Smooth muscle cell (in vitro differentiated cells): Measurements from ENCODE around the gene KCNQ4. TPM values are rescaled to one million over a fixed set of nuclear protein-coding genes. Genes with fewer than 3 reads are reported as not detected.
A peak's percentile ranks its signal among the peaks of the same experiment; 100 is the strongest.

Source experiments
- DNase-seq: peaks from one replicate; lab custom pipeline; 2025; ENCODE audit not compliant: unreplicated experiment; lab: John Stamatoyannopoulos, UW
- H2AFZ ChIP-seq: fragments of 200-600 bp; sonication (generic); 2 replicates; pipeline ENCODE4 v1.6.0; 2016; ENCODE audit warnings: antibody characterized with exemption, low read depth, mild to moderate bottlenecking
- H3F3A ChIP-seq: fragments of 200-600 bp; sonication (generic); 2 replicates; pipeline ENCODE4 v1.6.0; 2017; ENCODE audit warnings: antibody characterized with exemption, low read depth
- H3K27ac ChIP-seq: fragments of 200-600 bp; sonication (generic); 2 replicates; pipeline ENCODE4 v1.5.1; 2016; ENCODE audit warnings: low read depth, mild to moderate bottlenecking
- H3K27me3 ChIP-seq: fragments of 200-600 bp; sonication (generic); 2 replicates; pipeline ENCODE4 v1.6.1; 2016; ENCODE audit warnings: low read depth, mild to moderate bottlenecking
- H3K36me3 ChIP-seq: fragments of 200-600 bp; sonication (generic); 2 replicates; pipeline ENCODE4 v1.5.1; 2016; ENCODE audit warnings: low read depth
- H3K4me1 ChIP-seq: fragments of 200-600 bp; sonication (generic); 2 replicates; pipeline ENCODE4 v1.5.1; 2016; ENCODE audit warnings: low read depth
- H3K4me2 ChIP-seq: fragments of 200-600 bp; sonication (generic); 2 replicates; pipeline ENCODE4 v1.6.0; 2016; ENCODE audit warnings: mild to moderate bottlenecking
- H3K4me3 ChIP-seq: fragments of 200-600 bp; sonication (generic); 2 replicates; pipeline ENCODE4 v1.5.1; 2016; ENCODE audit warnings: mild to moderate bottlenecking
- H3K79me2 ChIP-seq: fragments of 200-600 bp; sonication (generic); 2 replicates; pipeline ENCODE4 v1.6.0; 2016; ENCODE audit warnings: low read depth, mild to moderate bottlenecking
- H3K9ac ChIP-seq: fragments of 200-600 bp; sonication (generic); 2 replicates; pipeline ENCODE4 v1.6.0; 2016; ENCODE audit warnings: low read depth
- H3K9me3 ChIP-seq: fragments of 200-600 bp; sonication (generic); replicated peaks from 2 replicates; pipeline ENCODE4 v1.5.1; 2016; ENCODE audit warnings: low read depth
- H4K20me1 ChIP-seq: fragments of 200-600 bp; sonication (generic); 2 replicates; pipeline ENCODE4 v1.6.0; 2016; ENCODE audit warnings: low read depth
- WGBS: methylation state at CpG from one replicate; pipeline ENCODE4 v1.1.7; 2016; ENCODE audit warnings: low lambda C conversion rate; 5-methylcytosine and 5-hydroxymethylcytosine counted together
- polyA plus RNA-seq: library from polyadenylated mRNA; unstranded; fragments of >200 nt; fragmentation: Nextera tagmentation; extraction: Ambion mirVana; gene quantifications from 2 replicates; pipeline ENCODE4 v1.2.1, GENCODE V29; 2016
- total RNA-seq: library from RNA; depleted of rRNA; stranded (reverse); fragments of >200 nt; gene quantifications from 2 replicates; pipeline ENCODE4 v1.2.3, GENCODE V29; 2014
- TF ChIP-seq, protein P1 (sequence below): fragments of 200-600 bp; sonication (generic); IDR thresholded peaks from 2 replicates; pipeline ENCODE4 v1.5.1; 2017; ENCODE audit warnings: borderline replicate concordance, mild to moderate bottlenecking, antibody characterized with exemption; ENCODE audit not compliant: insufficient read depth, poor library complexity, severe bottlenecking

Gene KCNQ4
- total and polyA plus RNA-seq, 2 experiments from 2014 or later, result 0.06 TPM; not detected in 1

DNA sequence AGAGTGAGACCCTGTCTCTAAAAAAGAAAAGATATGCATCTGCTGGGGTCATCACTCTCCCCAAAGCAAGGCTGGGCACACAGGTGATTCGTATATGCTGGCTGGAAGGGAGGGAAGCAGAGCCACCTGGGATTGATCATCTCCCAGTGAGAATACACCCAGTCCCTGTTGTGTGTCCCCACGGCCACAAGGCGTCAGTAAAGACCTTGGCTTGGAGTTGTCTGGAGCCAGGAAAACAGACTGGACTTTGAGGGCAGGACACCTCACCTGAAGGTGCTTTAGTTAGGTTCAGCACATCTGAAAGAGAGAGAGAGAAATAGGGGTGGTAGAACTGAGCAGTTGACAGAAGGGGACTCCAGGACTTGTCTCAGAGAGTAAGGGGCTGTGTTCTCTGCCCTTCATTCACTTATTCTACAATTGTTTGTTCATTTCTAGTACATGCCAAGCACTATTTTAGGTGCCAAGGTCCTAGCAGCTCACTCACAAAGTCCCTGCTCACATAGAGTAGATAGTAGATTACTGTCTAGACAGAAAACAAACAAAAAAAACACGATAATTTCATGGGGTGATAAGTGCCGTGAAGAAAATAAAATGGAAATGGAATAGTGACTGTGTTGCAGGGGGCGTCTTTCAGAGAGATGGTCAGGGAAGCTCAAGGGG is 65.1 kb downstream of the KCNQ4 start:
- Histone ChIP-seq H3K4me2 (no peak overlapping the region), H4K20me1 (no peaks in the 10 kb centered on the region), H3K4me3 (no peak overlapping the region), H3K36me3 (no peaks in the 10 kb centered on the region), H3K9me3 (no peaks in the 10 kb centered on the region), H3K27ac (no peak overlapping the region), H3K9ac (no peak overlapping the region), H3K27me3 (no peaks in the 10 kb centered on the region), H2AFZ (no peak overlapping the region), H3K79me2 (no peaks in the 10 kb centered on the region), H3K4me1 (no peaks in the 10 kb centered on the region), H3F3A (no peaks in the 10 kb centered on the region)
- WGBS, result 43% methylated on average over 6 of the region's 6 CpGs
- no peak for DNase-seq
- TF ChIP-seq, protein P1, sequence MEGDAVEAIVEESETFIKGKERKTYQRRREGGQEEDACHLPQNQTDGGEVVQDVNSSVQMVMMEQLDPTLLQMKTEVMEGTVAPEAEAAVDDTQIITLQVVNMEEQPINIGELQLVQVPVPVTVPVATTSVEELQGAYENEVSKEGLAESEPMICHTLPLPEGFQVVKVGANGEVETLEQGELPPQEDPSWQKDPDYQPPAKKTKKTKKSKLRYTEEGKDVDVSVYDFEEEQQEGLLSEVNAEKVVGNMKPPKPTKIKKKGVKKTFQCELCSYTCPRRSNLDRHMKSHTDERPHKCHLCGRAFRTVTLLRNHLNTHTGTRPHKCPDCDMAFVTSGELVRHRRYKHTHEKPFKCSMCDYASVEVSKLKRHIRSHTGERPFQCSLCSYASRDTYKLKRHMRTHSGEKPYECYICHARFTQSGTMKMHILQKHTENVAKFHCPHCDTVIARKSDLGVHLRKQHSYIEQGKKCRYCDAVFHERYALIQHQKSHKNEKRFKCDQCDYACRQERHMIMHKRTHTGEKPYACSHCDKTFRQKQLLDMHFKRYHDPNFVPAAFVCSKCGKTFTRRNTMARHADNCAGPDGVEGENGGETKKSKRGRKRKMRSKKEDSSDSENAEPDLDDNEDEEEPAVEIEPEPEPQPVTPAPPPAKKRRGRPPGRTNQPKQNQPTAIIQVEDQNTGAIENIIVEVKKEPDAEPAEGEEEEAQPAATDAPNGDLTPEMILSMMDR, result peak; percentile 87

DNA sequence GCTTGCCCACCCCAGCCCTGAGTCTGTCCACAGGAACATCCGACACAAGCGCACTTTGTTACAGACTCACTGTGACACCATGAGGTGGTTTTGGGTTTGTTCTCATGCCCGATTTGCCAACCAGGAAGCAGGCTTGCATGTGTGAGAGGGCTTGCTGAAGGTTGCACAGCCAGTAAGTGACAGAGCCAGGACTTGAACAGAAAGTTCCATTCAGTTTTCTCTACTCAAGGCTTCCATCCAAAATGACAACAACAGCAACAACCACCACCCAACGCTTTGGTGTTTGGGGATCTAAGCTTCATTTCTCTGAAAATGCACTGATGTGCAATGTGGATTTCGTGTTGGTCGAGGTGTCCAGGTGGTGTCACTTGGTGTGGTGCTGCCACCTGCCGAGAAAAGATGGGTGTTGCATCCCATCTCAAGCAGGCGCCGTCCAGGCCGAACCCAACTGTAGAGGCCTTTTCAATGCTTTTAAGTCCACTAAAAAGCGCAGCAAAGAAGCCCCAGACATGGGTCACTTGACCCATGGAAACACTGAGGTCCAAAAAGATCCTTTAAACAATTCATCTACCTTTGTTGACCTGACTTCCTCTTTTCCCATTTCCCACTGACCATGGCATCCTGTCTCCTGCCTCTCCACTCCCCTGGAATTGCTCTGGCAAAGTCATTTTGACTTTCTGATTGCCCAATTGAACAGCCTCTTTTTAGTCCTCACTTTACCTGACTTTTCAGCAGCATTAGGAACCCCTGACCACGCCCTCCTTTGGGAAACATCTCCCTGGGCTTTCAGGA is 66.4 kb downstream of the KCNQ4 start:
- Histone ChIP-seq H3K79me2 (no peaks in the 10 kb centered on the region), H3K9me3 (no peaks in the 10 kb centered on the region), H3K4me3 (no peak overlapping the region), H2AFZ (no peak overlapping the region), H3K4me1 (no peaks in the 10 kb centered on the region), H3K27me3 (no peaks in the 10 kb centered on the region), H3K4me2 (no peak overlapping the region), H3K36me3 (no peaks in the 10 kb centered on the region), H4K20me1 (no peaks in the 10 kb centered on the region), H3K9ac (no peak overlapping the region), H3F3A (no peaks in the 10 kb centered on the region), H3K27ac (no peak overlapping the region)
- 23% methylated on average over 11 of the region's 12 CpGs for WGBS
- peak; percentile 19 for DNase-seq
- TF ChIP-seq, protein P1, result peak; percentile 85

DNA sequence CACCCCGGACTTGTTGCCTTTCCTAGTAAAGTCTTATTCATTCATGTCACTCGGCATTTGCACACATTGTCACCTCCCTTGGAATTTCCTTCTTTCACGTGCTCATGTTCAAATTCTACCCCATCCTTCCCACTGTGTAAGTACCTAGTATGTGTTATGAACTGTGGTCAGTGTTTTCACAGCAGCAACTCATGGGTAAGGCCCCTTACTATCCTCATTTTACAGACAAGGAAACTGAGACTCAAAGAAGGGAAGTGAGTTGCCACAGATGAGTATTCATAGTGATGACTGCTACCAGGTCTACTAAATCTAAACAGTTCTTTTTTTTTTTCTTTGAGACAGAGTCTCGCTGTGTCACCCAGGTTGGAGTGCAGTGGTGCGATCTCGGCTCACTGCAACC is 68.1 kb downstream of the KCNQ4 start:
- 93% methylated on average over 6 of the region's 6 CpGs for WGBS
- no peaks in the 10 kb centered on the region for H3K79me2 ChIP-seq
- no peak overlapping the region for H3K9ac ChIP-seq
- no peaks in the 10 kb centered on the region for H4K20me1 ChIP-seq
- TF ChIP-seq, protein P1, result no peak
- H3K27ac ChIP-seq, result no peak overlapping the region
- no peak overlapping the region for H3K4me3 ChIP-seq
- H3K4me2 ChIP-seq, result no peak overlapping the region
- no peaks in the 10 kb centered on the region for H3F3A ChIP-seq
- H3K36me3 ChIP-seq, result no peaks in the 10 kb centered on the region
- no peak overlapping the region for H2AFZ ChIP-seq
- no peaks in the 10 kb centered on the region for H3K27me3 ChIP-seq
- no peak for DNase-seq
- no peaks in the 10 kb centered on the region for H3K4me1 ChIP-seq
- no peaks in the 10 kb centered on the region for H3K9me3 ChIP-seq
